HepG2 (cell line): ENCODE data around the gene ERFL. TPM values are rescaled to one million over a fixed set of nuclear protein-coding genes. Genes with fewer than 3 reads are reported as not detected.

Experiments used
- ETV6 ChIP-seq: sonication (generic); formaldehyde crosslinking; conservative IDR thresholded peaks from 2 replicates; pipeline ENCODE4 v1.4.0; 2020; ENCODE audit warnings: missing genetic modification reagents
- MAFF ChIP-seq: IDR thresholded peaks from 2 replicates; pipeline ENCODE4 v1.6.1; 2011; ENCODE audit warnings: low read depth, low read length, improper control_type of control experiment
- MED13 ChIP-seq: sonication (generic); formaldehyde crosslinking; IDR thresholded peaks from 2 replicates; pipeline ENCODE4 v1.5.0; 2020; ENCODE audit warnings: missing genetic modification reagents
- MTF1 ChIP-seq: sonication (generic); formaldehyde crosslinking; IDR thresholded peaks from 2 replicates; pipeline ENCODE4 v1.5.0; 2020; ENCODE audit warnings: missing genetic modification reagents
- NFATC3 ChIP-seq: sonication (generic); formaldehyde crosslinking; IDR thresholded peaks from 2 replicates; pipeline ENCODE4 v1.5.1; 2020; ENCODE audit warnings: mild to moderate bottlenecking, missing genetic modification reagents
- NFE2L1 ChIP-seq: sonication (generic); formaldehyde crosslinking; IDR thresholded peaks from 2 replicates; pipeline ENCODE4 v1.4.0; 2020; ENCODE audit warnings: missing genetic modification reagents, mild to moderate bottlenecking, borderline replicate concordance
- PHB2 ChIP-seq: fragments of 450-650 bp; IDR thresholded peaks from 2 replicates; pipeline ENCODE4 v1.6.1; 2018; ENCODE audit not compliant: partially characterized antibody
- PTBP1 ChIP-seq: fragments of 200-400 bp; formaldehyde crosslinking; IDR thresholded peaks from 2 replicates; pipeline ENCODE4 v1.6.1; 2018; ENCODE audit warnings: low read length, low read depth; ENCODE audit not compliant: poor library complexity, severe bottlenecking
- SAP130 ChIP-seq: IDR thresholded peaks from 2 replicates; pipeline ENCODE4 v1.6.1; 2016; ENCODE audit warnings: low read depth
- SP1 ChIP-seq, 2 experiments: fragments of 450-650 bp in 1 of 2; sonication (generic) in 1 of 2; formaldehyde crosslinking in 1 of 2; IDR thresholded peaks; 2 replicates each; pipeline versions ENCODE4 v1.4.0 to v1.6.1; 2016 to 2020; ENCODE audit warnings: missing genetic modification reagents in 1 of 2
- TBL1XR1 ChIP-seq: fragments of 150-350 bp; IDR thresholded peaks from 2 replicates; pipeline ENCODE4 v1.6.1; 2014; ENCODE audit warnings: borderline replicate concordance, low read length; ENCODE audit not compliant: partially characterized antibody
- ZKSCAN1 ChIP-seq: fragments of 150-350 bp; IDR thresholded peaks from 2 replicates; pipeline ENCODE4 v1.6.1; 2014; ENCODE audit warnings: low read length
- ZNF263 ChIP-seq: sonication (generic); formaldehyde crosslinking; IDR thresholded peaks from 2 replicates; pipeline ENCODE4 v1.4.0; 2020; ENCODE audit warnings: missing genetic modification reagents
- ZNF33B ChIP-seq: sonication (generic); formaldehyde crosslinking; IDR thresholded peaks from 2 replicates; pipeline ENCODE4 v1.5.1; 2020; ENCODE audit warnings: mild to moderate bottlenecking, missing genetic modification reagents
- ZNF556 ChIP-seq: sonication (generic); formaldehyde crosslinking; IDR thresholded peaks from 2 replicates; pipeline ENCODE4 v1.4.0; 2020; ENCODE audit warnings: mild to moderate bottlenecking, missing genetic modification reagents, borderline replicate concordance
- ZNF678 ChIP-seq: sonication (generic); formaldehyde crosslinking; IDR thresholded peaks from 2 replicates; pipeline ENCODE4 v1.4.0; 2020; ENCODE audit warnings: mild to moderate bottlenecking, missing genetic modification reagents
- ZNF816 ChIP-seq: sonication (generic); formaldehyde crosslinking; IDR thresholded peaks from 2 replicates; pipeline ENCODE4 v1.8.0; 2022; ENCODE audit warnings: missing genetic modification reagents, mild to moderate bottlenecking, borderline replicate concordance
- polyA plus RNA-seq, 8 experiments: library from polyadenylated mRNA; depleted of rRNA in 3 of 8; stranded (reverse) in 7 of 8; unstranded in 1 of 8; fragments of >200 nt; fragmentation: Illumina TruSeq in 4 of 8; extraction: Trizol in 4 of 8; gene quantifications; 2 replicates each; pipeline versions ENCODE4 v1.2.1 to v1.2.3, GENCODE V29; 2011 to 2016; ENCODE audit warnings: low read depth in 4 of 8, missing spikeins in 1 of 8, mixed read lengths in 1 of 8; ENCODE audit not compliant: insufficient read depth in 1 of 8
- total RNA-seq, 5 experiments: library from RNA; depleted of rRNA; stranded (reverse); fragments of >200 nt; fragmentation: Illumina TruSeq; extraction: Trizol; gene quantifications; 2 replicates each; pipeline ENCODE4 v1.2.3, GENCODE V29; 2016; ENCODE audit warnings: low read depth in 1 of 5
- TF ChIP-seq, protein P1 (sequence below): IDR thresholded peaks from 2 replicates; pipeline ENCODE4 v1.6.1; 2016; ENCODE audit warnings: mild to moderate bottlenecking, missing biosample characterization, missing genetic modification reagents
- TF ChIP-seq, protein P2 (sequence below): IDR thresholded peaks from 2 replicates; pipeline ENCODE4 v1.6.1; 2016; ENCODE audit warnings: low read depth, control low read depth
- TF ChIP-seq, protein P3 (sequence below): sonication (generic); formaldehyde crosslinking; IDR thresholded peaks from 2 replicates; pipeline ENCODE4 v1.4.0; 2020; ENCODE audit warnings: mild to moderate bottlenecking, low read depth, missing genetic modification reagents
- TF ChIP-seq, protein P4 (sequence below): sonication (generic); formaldehyde crosslinking; IDR thresholded peaks from 2 replicates; pipeline ENCODE4 v1.4.0; 2020; ENCODE audit warnings: missing genetic modification reagents, mild to moderate bottlenecking, borderline replicate concordance
- TF ChIP-seq, protein P5 (sequence below): sonication (generic); formaldehyde crosslinking; IDR thresholded peaks from 2 replicates; pipeline ENCODE4 v1.4.0; 2020; ENCODE audit warnings: missing genetic modification reagents

ERFL gene
- total and polyA plus RNA-seq, 2 of the 13 experiments (the other 11 are each of a cell fraction or from before 2014, with no cell fraction given): not detected

DNA sequence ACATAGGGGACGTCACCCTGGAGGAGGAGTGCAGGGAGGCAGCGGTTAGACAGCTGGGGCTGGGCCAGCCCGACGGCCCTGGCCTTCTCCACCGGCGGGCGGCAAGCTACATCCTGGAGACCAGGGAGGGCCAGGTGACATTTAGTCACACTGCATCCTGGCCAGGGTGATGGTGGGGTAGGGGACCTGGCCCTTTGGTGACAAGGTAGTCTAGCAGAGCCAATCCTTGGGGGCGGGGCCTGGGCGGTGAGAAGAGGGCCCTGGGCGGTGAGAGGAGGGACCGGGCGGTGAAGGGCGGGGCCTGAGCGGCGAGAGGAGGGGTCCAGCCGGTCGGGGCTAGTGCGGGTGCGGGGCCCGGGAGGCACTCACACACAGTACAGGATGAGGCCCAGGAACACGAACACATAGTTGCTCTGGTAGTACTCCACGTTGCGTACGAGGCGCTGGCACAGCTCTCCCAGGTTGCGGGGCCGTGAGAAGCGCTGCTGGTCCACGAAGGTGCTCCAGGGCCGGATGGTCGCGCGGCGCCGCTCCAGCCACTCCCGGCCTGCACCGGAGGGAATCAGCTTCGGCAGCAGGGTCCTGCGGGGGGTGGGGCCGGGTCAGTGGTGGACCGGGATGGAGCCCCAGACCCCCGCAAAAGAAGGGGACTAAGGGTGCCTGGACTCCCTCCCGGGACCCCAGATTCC, 30.3 kb upstream of the ERFL start (continued):
- TF ChIP-seq NFE2L1: no peak
- TF ChIP-seq, protein P1, sequence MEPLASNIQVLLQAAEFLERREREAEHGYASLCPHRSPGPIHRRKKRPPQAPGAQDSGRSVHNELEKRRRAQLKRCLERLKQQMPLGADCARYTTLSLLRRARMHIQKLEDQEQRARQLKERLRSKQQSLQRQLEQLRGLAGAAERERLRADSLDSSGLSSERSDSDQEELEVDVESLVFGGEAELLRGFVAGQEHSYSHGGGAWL (CRISPR knock-in tag): no peak
- no peak for TF ChIP-seq ZNF816 (CRISPR knock-in tag)
- TF ChIP-seq, protein P2, sequence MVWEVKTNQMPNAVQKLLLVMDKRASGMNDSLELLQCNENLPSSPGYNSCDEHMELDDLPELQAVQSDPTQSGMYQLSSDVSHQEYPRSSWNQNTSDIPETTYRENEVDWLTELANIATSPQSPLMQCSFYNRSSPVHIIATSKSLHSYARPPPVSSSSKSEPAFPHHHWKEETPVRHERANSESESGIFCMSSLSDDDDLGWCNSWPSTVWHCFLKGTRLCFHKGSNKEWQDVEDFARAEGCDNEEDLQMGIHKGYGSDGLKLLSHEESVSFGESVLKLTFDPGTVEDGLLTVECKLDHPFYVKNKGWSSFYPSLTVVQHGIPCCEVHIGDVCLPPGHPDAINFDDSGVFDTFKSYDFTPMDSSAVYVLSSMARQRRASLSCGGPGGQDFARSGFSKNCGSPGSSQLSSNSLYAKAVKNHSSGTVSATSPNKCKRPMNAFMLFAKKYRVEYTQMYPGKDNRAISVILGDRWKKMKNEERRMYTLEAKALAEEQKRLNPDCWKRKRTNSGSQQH (CRISPR knock-in tag): no peak
- TF ChIP-seq, protein P3, sequence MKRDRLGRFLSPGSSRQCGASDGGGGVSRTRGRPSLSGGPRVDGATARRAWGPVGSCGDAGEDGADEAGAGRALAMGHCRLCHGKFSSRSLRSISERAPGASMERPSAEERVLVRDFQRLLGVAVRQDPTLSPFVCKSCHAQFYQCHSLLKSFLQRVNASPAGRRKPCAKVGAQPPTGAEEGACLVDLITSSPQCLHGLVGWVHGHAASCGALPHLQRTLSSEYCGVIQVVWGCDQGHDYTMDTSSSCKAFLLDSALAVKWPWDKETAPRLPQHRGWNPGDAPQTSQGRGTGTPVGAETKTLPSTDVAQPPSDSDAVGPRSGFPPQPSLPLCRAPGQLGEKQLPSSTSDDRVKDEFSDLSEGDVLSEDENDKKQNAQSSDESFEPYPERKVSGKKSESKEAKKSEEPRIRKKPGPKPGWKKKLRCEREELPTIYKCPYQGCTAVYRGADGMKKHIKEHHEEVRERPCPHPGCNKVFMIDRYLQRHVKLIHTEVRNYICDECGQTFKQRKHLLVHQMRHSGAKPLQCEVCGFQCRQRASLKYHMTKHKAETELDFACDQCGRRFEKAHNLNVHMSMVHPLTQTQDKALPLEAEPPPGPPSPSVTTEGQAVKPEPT (CRISPR knock-in tag): 0 out of 2 replicates have a peak, but pooled peaks have one; percentile 10
- no peak for TF ChIP-seq ZNF33B (CRISPR knock-in tag)
- no peak for TF ChIP-seq SP1 (IDR thresholded peaks at IDR 0.05)
- TF ChIP-seq SP1 (CRISPR knock-in tag; IDR thresholded peaks at IDR 0.05): no peak
- TF ChIP-seq MTF1 (CRISPR knock-in tag): no peak
- TF ChIP-seq, protein P4, sequence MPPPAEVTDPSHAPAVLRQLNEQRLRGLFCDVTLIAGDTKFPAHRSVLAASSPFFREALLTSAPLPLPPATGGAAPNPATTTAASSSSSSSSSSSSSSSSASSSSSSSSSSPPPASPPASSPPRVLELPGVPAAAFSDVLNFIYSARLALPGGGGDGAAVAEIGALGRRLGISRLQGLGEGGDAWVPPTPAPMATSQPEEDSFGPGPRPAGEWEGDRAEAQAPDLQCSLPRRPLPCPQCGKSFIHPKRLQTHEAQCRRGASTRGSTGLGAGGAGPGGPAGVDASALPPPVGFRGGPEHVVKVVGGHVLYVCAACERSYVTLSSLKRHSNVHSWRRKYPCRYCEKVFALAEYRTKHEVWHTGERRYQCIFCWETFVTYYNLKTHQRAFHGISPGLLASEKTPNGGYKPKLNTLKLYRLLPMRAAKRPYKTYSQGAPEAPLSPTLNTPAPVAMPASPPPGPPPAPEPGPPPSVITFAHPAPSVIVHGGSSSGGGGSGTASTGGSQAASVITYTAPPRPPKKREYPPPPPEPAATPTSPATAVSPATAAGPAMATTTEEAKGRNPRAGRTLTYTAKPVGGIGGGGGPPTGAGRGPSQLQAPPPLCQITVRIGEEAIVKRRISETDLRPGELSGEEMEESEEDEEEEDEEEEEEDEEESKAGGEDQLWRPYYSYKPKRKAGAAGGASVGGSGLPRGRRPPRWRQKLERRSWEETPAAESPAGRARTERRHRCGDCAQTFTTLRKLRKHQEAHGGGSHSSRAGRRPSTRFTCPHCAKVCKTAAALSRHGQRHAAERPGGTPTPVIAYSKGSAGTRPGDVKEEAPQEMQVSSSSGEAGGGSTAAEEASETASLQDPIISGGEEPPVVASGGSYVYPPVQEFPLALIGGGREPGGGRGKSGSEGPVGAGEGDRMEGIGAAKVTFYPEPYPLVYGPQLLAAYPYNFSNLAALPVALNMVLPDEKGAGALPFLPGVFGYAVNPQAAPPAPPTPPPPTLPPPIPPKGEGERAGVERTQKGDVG (CRISPR knock-in tag): no peak
- TF ChIP-seq PTBP1: no peak
- TF ChIP-seq ETV6 (CRISPR knock-in tag): no peak
- TF ChIP-seq NFATC3 (CRISPR knock-in tag): no peak
- TF ChIP-seq TBL1XR1: no peak
- TF ChIP-seq ZNF263 (CRISPR knock-in tag): no peak
- TF ChIP-seq ZKSCAN1: no peak
- no peak for TF ChIP-seq PHB2
- TF ChIP-seq MED13 (CRISPR knock-in tag): no peak
- TF ChIP-seq SAP130 (CRISPR knock-in tag): peak; percentile 65
- no peak for TF ChIP-seq MAFF
- TF ChIP-seq, protein P5, sequence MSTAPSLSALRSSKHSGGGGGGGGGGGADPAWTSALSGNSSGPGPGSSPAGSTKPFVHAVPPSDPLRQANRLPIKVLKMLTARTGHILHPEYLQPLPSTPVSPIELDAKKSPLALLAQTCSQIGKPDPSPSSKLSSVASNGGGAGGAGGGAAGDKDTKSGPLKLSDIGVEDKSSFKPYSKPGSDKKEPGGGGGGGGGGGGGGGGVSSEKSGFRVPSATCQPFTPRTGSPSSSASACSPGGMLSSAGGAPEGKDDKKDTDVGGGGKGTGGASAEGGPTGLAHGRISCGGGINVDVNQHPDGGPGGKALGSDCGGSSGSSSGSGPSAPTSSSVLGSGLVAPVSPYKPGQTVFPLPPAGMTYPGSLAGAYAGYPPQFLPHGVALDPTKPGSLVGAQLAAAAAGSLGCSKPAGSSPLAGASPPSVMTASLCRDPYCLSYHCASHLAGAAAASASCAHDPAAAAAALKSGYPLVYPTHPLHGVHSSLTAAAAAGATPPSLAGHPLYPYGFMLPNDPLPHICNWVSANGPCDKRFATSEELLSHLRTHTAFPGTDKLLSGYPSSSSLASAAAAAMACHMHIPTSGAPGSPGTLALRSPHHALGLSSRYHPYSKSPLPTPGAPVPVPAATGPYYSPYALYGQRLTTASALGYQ (CRISPR knock-in tag): no peak
- TF ChIP-seq ZNF556: no peak
- TF ChIP-seq ZNF678: no peak
